Mucosa of stomach (tissue), 1 donor: ENCODE results near the gene IQCE.
A peak's percentile ranks its signal among the peaks of the same experiment; 100 is the strongest.

Experiments
- H3K27me3 ChIP-seq: one replicate; pipeline ENCODE4 v1.7.0; 2013; ENCODE audit warnings: mild to moderate bottlenecking, low read length; ENCODE audit not compliant: control insufficient read depth, insufficient read depth
- H3K36me3 ChIP-seq: one replicate; pipeline ENCODE4 v1.7.0; 2013; ENCODE audit warnings: low read length; ENCODE audit not compliant: control insufficient read depth, insufficient read depth
- H3K4me1 ChIP-seq: one replicate; pipeline ENCODE4 v1.7.0; 2013; ENCODE audit warnings: mild to moderate bottlenecking, low read length; ENCODE audit not compliant: control insufficient read depth, insufficient read depth
- H3K4me3 ChIP-seq: one replicate; pipeline ENCODE4 v1.7.0; 2013; ENCODE audit warnings: low read length
- H3K9ac ChIP-seq: one replicate; pipeline ENCODE4 v1.7.0; 2013; ENCODE audit warnings: mild to moderate bottlenecking, low read length, moderate library complexity
- H3K9me3 ChIP-seq: one replicate; pipeline ENCODE4 v1.7.0; 2013; ENCODE audit warnings: mild to moderate bottlenecking, low read length, moderate library complexity; ENCODE audit not compliant: control insufficient read depth
- donor health status: Pancreatic carcinoma.

IQCE gene

DNA sequence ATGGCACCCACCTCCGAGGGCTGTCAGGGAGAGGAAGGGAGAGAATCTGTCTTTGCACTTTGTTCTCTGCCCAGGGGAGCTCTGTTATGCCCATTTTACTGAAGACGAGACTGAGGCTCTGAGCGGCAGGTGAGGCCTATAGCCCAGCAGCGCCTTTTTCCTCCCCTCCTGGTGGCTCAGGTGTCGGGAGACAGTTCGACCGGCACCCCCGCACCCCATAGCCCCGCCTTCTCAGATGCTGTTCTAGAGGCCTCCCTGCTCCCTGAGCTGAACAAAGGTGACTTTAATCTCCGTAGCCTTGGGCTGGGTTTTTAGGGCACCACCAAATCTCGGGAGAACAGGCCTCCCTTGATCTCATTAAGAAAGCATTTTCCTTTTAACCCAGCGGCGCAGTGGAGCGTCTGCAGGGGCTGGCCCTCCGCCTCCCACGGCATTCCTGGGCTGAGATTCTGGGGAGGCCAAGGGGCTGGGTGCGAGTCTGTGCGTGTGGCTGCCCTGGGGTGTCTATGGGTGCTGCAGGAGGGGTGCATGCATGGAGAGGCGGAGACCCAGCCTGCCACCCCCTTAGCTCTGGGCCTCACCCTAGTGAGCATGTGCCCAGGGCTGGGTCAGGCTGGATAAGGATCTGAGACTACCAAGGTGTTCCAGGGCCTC is 35.9 kb upstream of the IQCE start:
- peaks cover 68% of the 10 kb centered on the region for H3K4me1 ChIP-seq
- peak overlapping the region; percentile 76 for H3K9ac ChIP-seq

DNA sequence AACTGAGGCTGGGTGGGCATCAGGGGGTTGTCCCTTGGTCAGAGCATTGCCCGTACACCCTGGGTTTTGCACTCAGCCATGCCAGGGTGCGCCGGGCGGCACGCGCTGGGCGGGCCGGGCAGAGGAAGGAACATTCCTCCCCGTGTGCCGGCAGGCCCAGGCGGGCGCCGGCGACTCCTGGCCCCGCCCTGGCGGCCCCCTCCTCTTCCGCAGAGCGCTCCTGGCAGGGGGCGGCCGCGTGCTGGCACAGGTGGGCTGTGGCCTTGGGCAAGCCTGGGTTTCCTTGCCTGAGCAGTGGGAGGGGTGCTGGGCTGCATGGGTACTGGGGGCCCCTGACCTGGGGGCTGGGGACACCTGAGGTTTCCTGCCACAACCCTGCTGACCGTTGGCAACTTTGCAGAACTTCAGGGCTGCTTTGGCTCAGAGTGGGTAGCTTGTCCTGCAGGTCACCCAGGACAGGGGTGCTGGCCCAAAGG is 35.3 kb upstream of the IQCE start:
- peaks cover 68% of the 10 kb centered on the region for H3K4me1 ChIP-seq
- H3K4me3 ChIP-seq = peak overlapping the region; percentile 32
- H3K27me3 ChIP-seq = peaks cover 6% of the 10 kb centered on the region
- peaks cover 27% of the 10 kb centered on the region for H3K36me3 ChIP-seq
- H3K9me3 ChIP-seq = no peaks in the 10 kb centered on the region
- peak overlapping the region; percentile 76 for H3K9ac ChIP-seq

More for the DNA sequence above, 35.9 kb upstream of the IQCE start:
- H3K36me3 ChIP-seq = peaks cover 24% of the 10 kb centered on the region
- H3K9me3 ChIP-seq = no peaks in the 10 kb centered on the region
- H3K4me3 ChIP-seq = peak overlapping the region; percentile 32
- peaks cover 8% of the 10 kb centered on the region for H3K27me3 ChIP-seq

DNA sequence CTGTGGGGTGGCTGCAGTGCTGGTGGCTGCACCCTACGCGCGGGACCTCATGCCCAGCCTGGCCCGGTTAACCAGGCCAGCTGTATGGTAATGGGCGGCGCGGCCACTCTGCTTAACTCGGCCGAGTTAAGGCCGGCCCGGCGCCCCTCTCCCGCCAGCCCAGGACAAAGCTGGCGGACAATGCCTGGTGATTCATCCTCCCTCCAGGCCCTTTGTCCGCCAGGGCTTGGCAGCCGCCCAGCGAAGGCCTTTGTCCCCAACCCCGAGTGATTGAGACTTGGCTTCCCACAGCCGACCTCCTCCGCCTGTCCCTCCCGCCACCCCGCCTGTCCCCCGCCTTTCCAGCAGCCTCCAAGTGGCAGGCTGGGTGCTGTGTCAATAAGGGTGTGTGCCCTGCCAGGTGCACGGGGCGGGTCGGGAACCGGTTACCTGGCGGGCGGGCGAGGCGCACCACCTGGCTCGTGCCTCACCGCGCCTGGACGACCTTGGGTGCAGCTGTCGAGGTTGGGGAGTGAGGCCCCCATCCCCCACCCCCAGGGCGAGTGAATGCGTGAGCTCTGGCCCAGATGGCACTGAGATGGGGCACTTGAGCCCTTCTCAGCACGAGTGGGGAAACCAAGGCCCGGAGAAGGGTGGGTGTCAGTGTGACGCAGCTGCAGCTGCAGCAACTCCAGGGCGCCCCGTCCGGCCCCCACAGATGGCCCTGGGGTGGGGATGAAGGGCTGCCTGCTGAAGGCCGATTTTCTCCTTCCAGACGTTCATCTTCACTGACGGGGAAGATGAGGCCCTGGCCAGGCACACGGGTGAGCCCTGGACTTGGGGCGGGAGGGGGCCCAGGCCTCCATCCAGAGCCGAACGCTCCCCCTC is 34.6 kb upstream of the IQCE start:
- H3K9me3 ChIP-seq = no peaks in the 10 kb centered on the region
- H3K4me3 ChIP-seq = peak overlapping the region; percentile 41
- H3K36me3 ChIP-seq = peaks cover 33% of the 10 kb centered on the region
- H3K9ac ChIP-seq = peak overlapping the region; percentile 68
- H3K4me1 ChIP-seq = peaks cover 68% of the 10 kb centered on the region
- H3K27me3 ChIP-seq = no peaks in the 10 kb centered on the region

DNA sequence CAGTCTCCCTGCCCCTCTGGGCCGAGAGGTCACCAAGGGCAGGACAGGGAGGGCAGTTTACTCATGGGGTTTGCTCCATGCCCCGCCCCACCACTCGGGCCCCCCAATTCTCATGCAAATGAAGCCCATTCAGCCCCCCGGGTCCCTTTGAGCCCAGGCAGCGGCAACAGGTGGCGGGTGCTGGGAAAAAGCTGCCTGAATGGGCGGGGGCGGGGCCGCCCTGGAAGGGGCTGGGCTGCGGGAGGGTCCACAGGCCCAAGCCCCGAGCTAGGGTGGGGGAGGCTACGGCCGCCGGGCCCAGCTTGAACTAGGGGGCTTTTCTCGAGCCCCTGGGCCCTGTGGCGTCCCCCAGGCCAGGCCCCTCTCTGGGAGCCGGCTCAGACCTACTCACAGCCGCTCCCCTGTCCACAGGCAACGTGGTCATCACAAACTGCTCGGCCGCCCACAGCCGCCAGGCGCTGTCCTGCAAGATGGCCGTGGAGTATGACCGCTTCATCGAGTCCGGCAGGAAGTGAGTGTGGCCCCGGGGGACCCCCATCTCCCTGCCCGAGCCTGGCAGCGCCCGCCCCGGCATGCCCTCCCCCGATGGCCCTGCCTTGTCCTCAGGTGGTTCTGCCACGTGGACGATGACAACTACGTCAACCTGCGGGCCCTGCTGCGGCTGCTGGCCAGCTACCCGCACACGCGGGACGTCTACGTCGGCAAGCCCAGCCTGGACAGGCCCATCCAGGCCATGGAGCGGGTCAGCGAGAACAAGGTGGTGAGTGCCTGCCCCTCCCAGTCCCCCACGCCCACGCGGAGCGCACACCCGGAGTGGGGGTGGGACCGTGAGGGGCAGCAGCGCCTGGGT is 33.7 kb upstream of the IQCE start:
- Histone ChIP-seq H3K36me3 (peaks cover 33% of the 10 kb centered on the region), H3K27me3 (no peaks in the 10 kb centered on the region), H3K9ac (peak overlapping the region; percentile 68), H3K4me3 (peak overlapping the region; percentile 41), H3K9me3 (no peaks in the 10 kb centered on the region), H3K4me1 (peaks cover 75% of the 10 kb centered on the region)

DNA sequence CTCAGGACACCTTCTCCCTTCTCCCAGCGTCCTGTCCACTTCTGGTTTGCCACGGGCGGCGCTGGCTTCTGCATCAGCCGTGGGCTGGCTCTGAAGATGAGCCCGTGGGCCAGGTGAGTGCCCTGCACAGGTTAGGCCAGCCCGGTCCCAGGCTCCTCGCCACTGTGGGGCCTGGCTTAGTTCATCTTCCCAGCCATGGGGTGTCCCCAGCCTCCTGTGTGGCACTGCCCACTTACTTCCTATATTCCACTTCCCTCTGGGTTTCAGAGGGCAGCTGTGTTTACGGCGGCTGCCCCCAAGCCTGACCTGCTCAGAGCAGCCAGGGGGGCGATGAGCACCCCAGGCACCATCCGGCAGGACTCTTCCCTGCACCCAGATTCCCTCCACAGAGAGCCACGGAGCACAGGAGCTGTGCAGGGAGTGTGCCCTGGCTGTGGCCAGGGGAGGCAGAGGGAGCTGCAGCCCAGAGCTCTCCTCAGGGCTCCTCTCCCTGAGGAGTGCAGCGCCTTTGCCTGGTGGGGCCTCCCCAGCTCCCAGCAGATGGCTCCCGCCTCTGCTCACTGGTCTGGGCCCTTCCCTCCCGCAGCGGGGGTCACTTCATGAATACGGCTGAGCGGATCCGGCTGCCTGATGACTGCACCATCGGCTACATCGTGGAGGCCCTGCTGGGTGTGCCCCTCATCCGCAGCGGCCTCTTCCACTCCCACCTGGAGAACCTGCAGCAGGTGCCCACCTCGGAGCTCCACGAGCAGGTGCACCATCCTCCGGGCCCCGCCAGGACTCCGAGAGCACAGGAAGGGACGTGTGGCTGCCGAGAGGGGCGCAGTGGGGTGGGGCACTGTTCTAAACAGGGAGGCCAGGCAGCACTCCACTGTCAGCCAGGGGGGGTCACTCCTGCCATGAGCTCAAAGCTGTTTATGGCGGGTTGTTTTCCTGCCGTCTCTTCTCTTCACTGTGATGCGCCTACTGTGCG is 32.8 kb upstream of the IQCE start:
- no peaks in the 10 kb centered on the region for H3K27me3 ChIP-seq
- no peaks in the 10 kb centered on the region for H3K9me3 ChIP-seq
- H3K4me1 ChIP-seq = peaks cover 85% of the 10 kb centered on the region
- peak overlapping the region; percentile 68 for H3K9ac ChIP-seq
- H3K4me3 ChIP-seq = no peak overlapping the region
- peaks cover 33% of the 10 kb centered on the region for H3K36me3 ChIP-seq

DNA sequence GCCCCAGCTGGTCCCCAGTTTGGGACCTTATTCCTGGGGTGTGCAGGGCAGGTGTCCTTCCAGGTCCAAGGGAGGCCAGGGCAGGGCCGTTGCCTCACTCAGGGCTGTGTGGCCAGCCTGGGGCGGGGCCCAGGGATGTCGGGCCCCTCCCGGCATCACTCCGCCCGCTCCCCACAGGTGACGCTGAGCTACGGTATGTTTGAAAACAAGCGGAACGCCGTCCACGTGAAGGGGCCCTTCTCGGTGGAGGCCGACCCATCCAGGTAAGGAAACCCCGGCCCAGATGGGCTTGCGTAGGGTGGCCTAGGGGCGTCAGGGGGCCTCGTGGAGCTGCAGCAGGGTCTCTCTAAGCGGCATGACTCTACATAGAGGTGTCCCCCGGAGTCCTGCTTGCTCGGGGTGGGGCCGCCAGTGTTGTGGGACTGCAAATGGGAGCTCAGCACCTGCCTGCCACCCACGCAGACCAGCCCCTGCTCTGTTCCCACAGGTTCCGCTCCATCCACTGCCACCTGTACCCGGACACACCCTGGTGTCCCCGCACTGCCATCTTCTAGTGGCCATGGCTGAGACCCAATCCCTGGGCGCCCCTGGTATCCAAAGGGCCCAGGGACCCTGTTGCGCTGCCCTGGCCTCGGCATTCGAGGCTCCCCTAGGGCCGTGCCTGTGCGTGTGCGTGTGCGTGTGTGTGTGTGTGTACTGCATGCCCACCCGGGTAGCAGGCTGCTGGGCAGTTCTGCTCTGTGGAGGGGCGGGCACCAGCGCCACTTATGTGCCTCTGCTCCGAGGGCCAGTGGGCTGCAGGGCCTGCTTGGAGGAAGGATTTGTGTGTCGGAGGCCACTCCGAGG is 31.9 kb upstream of the IQCE start:
- Histone ChIP-seq H3K9ac (peak overlapping the region; percentile 3), H3K4me3 (no peak overlapping the region), H3K9me3 (no peaks in the 10 kb centered on the region), H3K4me1 (peaks cover 88% of the 10 kb centered on the region), H3K27me3 (no peaks in the 10 kb centered on the region), H3K36me3 (peaks cover 33% of the 10 kb centered on the region)

DNA sequence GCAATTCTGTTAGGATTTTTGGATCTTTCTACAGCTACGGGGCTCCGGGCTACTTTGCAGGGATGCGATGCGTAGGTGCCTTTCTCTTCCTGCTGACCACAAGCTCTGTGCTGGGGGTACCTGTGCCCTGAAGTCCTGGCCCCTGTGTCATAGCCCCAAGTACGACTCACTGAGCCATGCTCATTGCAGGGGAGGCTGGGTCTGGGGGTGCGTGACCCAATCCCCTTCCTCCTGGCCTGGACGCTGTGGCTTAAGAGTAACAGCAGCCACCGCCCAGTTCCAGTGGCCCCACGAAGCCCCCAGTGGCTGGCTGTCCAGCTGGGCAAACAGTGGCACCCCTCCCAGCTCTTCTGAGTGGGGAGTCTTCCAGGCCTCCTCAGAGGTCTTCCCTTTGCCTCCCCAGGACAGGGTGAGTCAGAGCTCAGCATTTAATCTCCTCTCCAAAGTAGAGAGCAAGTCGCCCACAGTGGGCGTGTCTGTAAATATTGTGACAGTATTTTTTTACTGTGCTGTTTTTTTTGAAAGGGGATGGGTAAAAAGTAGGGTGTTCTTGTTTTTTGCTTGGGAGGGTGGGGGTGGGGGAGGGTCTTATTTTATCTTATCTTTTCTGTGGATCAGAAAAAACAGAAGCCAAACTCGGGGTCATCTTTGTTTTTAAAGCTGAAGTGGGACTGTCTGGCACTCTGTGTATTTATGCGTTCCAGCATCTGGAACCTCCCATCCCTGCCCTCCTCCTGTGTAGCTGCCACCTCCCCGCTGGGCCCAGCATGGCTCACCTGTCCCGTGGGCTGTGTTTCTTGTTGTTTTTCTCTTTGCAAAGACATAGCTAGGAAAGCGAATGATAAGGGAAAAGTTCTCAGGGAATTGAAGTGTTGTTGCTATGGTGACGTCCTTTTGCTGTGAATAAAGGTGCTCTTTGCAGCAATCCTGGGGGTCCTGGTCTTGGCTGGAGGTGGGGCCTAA is 31.0 kb upstream of the IQCE start:
- Histone ChIP-seq H3K9me3 (no peaks in the 10 kb centered on the region), H3K27me3 (no peaks in the 10 kb centered on the region), H3K36me3 (peaks cover 33% of the 10 kb centered on the region), H3K4me3 (no peak overlapping the region), H3K9ac (peak overlapping the region; percentile 23), H3K4me1 (peaks cover 84% of the 10 kb centered on the region)

DNA sequence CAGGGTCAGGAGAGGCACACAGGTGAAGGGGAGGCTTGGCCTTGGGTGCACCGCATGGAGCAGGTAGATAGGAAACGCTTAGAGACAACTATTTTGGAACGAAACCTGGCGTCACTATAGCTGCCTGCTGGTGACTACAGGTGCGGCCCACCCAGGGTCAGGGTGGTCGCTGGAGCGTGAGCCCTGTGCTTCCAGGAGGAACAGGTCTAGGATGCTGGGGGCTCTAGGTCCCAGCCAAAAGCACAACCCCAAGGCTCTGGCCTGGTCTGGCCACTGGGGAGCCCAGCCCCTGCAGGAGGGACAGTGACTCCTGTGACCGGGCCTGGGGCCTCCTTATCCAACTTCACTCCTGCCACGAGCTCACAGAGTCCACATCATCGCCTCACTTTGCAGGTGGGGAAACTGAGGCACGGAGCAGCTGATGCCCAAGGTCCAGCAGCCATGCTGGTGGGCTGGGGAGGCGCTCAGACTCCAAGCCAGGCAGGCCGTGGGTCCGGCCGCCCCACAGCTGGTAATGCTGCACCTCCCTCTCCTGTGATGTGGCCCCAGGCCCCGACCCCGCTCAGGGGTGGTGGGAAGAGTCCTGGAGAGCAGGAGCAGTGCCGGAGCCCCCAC is 30.2 kb upstream of the IQCE start:
- H3K4me1 ChIP-seq = peaks cover 75% of the 10 kb centered on the region
- peaks cover 33% of the 10 kb centered on the region for H3K36me3 ChIP-seq
- H3K9me3 ChIP-seq = no peaks in the 10 kb centered on the region
- H3K9ac ChIP-seq = peak overlapping the region; percentile 39
- H3K27me3 ChIP-seq = no peaks in the 10 kb centered on the region
- no peak overlapping the region for H3K4me3 ChIP-seq

DNA sequence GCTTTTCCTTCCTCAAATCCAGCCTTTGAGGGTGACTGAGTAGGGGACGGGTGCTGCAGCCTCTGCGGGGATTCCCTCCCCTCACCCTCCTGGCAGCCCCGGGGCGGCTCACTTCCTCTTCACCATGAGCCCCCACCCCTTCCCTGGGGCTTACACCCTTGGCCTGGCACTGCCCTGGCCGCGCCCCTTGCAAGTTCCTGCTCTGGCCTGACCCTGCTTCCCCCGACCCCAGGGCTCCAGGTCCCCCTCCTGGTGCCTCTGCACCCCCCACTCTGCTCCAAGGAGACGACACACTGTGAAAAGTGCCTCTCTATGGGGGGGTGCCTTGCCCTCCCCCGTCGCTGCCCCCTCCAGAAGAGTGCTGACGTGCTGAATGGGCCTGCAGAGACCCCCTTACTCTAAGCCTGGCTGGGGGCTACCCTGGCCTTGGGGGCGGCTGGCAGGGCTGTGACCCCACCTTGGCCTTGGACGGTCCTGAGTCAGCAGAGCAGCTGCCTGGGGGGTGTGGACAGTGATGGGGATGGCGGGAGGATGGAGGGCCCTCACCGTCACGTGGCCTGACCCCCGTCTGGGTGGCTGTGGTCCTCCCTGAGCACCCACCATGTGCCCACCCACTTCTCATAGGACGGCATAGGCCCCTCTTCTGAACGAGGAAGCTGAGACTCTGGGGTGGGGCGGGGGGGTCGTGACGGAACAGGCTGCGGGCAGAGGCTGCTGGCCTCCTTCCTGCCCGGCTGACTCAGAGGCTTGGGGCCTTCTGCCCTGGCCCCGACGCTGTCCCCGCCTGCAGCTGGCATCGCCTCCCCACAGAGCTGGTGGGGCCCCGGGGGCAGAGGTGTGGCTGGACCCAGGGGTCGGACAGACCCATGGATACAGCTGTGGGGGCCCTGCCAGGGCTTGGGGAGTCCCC is 29.4 kb upstream of the IQCE start:
- Histone ChIP-seq H3K27me3 (no peaks in the 10 kb centered on the region), H3K9ac (peak overlapping the region; percentile 39), H3K4me1 (peaks cover 68% of the 10 kb centered on the region), H3K9me3 (no peaks in the 10 kb centered on the region), H3K4me3 (no peak overlapping the region), H3K36me3 (peaks cover 33% of the 10 kb centered on the region)
